HG03159 (cell line): ENCODE measurements around the gene GPR132.
"Not testable (repeated sequence)": the region's sequence is repeated elsewhere in the genome, so short reads cannot be mapped to it uniquely, and the experiment has no call there.

ENCODE experiments used
- ATAC-seq: cut with Tn5 transposase; IDR thresholded peaks from one replicate; pipeline ENCODE4 v1.9.1; 2021; ENCODE audit warnings: mild to moderate bottlenecking, moderate library complexity; ENCODE audit not compliant: unreplicated experiment

Gene GPR132

DNA sequence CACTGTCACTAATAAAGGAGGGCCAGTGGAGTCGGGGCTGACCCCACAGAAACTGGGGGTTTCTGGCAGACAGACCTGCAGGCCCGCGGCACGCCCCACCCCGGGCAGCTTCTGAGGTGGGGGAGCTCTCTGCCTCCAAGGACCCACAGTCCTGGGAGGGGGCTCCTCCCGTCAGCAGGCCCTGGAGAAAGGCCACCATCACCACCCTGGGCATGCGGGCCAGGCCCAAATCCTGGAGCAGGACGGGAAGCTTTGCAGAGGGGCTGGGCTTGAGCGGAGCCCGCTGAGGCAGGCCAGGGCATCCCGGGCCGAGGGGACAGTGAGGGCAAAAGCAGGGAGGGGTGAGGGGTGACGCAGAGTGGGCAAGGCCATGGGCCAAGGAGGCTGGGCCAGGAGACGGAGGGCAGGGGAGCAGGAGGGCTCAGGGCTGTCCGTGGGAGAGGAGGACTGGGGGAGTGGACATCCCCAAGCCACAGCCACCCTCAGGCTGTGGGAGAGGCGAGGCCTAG lies 11.1 kb upstream of the GPR132 start:
- ATAC-seq, result no peak

GRCh38 chr14:105075379-105076295 lies 10.4 kb upstream of the GPR132 start:
- ATAC-seq, result peak; percentile 50

DNA sequence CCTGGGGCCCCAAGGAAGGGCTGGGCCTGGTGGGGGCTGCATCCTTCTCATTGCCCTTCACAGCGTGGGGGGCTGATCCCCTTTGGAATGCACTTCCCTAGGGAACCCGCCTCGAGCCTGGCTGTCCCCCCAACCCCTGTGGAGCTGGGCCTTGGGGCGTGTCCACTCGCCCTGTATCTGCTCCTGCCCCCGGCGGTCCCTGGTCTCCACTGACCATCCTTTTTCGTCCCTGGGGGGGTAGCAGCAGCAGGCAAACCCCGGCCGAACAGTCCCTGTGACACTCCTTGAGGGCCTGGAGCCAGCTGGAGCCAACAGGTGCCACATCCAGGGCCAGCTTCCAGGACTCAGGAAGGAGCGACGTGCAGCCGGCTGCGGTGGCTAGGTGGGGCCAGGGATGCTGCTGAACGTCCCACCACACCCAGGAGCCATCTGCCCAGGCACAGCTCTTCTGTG lies 9.4 kb upstream of the GPR132 start:
- no peak for ATAC-seq

- ATAC-seq, result no peak
These were observed 8.7 kb upstream of the GPR132 start for GRCh38 chr14:105073720-105074600.

GRCh38 chr14:105072892-105073719 lies 7.9 kb upstream of the GPR132 start:
- ATAC-seq, result no peak

DNA sequence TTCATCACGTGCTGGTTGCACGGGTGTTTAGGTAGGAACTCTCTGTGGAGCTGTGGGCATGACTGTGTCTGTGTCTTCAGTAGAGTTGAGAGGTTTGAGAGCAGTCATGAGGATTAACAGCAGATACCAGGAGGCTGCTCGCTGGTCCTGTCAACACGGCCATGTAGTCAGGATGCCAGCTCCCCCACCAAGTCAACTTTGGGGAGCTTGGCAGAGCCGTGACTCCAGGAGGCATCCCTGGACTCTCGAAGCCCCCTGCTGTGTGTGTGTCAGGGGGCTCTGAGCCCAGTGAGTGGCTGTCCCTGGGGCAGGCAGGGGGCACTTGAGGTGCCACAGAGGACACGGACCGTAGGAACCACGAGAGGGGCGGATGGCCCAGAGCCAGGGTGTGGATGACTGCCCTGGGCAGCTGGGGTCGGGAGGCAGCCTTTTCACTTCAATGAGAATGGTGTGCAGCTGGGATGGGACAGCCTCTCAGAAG lies 7.2 kb upstream of the GPR132 start:
- no peak for ATAC-seq

- no peak for ATAC-seq
These were observed 6.7 kb upstream of the GPR132 start for GRCh38 chr14:105071942-105072341.

DNA sequence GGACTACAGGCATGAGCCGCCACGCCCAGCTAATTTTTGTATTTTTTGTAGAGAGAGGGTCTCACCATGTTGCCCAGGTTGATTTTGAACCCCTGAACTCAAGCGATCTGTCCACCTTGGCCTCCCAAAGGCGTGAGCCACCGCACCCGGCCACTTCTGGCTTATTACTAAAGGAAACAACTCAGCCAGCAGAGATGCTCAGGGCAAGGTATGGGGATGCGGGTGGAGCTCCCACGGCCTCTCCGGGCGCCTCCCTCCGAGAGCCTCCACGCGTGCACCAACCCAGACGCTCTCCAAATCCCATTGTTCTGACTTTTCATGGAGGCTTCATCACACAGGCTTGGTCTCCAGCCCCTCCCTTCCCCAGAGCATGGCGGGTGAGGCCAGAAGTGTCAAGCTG lies 6.1 kb upstream of the GPR132 start:
- no peak for ATAC-seq

DNA sequence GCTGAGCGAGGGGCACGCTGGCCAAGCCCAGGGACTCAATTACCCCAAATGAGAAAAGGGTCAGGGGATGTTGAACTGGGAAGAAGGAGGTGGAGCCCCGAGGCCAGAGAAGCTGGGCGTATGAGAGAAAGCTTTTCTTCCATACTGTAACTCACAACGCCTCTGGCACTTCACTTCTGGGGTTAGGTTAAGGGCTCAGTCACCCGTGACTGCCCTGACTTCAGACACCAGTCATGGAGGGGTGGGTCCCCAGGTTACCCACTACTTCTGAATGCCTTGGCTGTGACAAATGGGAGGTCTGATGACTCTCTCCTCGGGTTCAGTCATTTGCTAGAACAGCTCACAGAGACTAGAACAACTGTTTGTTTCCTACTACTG lies 5.5 kb upstream of the GPR132 start:
- ATAC-seq, result no peak

DNA sequence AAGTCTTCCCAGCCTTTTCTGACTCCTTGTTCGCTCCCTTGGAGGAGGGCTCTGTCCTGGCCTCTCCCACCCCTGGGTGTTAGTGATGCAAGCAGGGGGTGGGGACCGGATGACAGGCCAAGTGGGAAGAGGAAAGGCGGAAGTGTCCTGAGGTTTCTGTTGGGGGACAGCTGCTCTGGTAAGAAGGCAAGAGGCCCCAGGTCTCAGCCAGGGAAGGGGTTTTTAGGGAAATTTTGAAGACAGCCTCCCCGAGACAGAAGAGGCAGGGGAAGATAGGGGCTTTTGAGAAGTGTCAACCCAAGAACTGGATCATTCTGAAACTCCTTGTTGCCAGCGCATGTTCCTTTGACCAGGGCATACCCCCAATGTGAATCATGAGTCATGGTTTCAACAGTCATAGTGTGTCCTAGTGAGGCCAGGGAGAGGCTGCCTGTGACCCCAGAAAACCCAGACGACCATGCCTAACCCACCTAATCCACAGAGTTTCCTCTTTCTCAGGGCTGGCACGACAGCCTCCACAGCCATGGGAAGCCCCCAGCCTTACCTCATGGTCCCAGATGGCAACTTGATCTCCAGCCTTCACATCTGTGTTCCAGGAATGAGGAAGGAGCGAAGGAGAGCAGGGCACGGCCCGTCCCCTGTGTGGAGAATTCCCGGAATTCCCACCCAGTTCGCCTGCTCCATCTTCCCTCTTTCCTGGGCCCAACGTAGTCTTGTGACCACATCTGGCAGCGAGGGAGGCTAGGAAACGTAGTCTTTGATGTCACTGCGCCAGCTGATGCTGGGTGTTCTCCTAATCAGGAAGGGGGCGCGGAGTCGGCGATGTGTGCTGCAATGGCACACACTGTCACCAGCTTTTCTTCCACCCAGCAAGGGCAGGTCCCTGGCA lies 4.9 kb upstream of the GPR132 start:
- ATAC-seq, result peak; percentile 34

DNA sequence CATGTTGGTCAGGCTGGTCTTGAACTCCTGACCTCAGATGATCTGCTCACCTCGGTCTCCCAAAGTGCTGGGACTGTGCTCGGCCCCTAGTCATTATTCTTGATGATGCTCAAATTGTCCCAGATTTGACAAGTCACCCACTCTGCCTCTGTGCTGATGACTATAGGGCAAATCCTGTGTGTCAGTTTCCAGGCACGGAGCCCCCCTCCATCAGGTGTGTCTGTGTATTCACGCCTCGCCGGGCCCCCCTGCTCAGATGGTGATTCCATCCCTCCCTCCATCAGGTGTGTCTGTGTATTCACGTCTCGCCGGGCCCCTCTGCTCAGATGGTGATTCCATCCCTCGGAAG lies 4.3 kb upstream of the GPR132 start:
- no peak for ATAC-seq

DNA sequence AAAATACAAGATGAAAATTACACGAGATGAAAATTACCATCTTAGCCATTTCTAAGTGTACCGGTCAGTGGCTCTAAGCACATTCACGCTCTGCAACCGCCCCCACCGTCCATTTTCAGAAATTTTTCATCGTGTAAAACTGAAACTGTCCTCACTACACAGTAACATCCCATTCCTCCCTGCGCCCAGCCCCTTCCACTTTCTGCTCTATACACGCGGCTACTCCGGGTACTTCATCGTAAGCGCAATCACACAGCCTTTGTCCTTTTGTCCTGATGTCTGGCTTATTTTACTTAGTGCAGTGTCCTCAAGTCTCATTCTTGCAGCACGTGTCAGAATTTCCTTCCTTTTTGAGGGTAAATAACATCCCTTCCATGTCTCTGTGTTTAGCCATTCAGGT lies 3.6 kb upstream of the GPR132 start:
- no peak for ATAC-seq

DNA sequence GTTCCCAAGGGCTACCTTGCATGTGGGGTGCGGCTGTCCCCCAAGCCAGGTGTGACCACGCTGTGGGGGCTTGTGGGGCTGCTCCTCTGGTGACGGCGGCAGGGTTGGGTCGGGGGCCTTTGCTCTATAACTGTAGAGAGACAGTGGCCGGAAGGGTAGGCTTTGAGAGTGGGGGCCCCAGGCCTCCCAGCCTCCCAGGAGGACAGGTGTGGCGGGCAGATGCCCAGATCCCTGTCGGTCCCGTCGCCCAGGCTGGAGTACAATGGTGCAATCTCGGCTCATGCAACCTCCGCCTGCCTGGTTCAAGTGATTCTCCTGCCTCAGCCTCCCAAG lies 2.7 kb upstream of the GPR132 start:
- no peak for ATAC-seq

DNA sequence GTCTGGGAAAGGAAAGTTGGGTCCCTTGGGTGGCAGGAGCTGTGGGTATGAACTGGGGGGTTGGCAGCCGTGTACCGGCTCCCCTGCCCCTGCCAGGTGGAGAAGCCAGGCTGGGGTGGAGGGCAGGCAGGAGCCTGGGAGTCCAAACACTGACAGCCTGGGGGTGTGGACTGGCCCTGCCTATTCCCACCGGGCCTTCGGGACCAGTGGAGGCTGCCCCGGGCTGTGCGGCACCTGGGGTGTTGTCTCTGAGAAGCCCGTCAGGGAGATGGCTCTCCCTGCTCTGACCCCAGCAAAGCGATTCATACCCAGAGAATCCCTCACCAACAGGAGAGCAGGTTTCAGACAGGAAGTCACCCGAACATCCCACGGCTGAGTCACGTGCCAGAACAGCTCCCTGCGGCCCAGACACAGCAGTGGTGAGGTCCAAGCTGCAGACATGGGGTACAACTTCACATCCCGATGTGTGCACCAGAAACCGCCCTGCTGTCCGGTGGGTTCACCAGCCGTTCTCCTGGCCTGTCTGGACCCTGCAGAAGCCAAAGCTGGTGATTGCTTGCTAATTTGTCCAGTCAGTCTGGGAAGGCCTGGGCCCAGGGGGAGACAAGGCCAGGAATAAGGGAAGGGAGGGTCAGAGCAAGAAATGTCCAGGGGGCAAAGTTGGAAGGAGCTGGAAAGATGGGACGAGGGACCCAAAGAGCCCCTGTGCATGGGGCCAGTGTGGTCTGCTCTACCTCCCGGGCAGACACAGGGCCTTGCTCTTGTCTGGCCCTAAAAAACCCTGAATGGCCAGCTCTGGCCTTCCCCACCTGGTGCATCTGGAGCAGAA lies 2.1 kb upstream of the GPR132 start:
- ATAC-seq, result no peak

- no peak for ATAC-seq
These were observed 1.2 kb upstream of the GPR132 start for GRCh38 chr14:105066240-105067071.

DNA sequence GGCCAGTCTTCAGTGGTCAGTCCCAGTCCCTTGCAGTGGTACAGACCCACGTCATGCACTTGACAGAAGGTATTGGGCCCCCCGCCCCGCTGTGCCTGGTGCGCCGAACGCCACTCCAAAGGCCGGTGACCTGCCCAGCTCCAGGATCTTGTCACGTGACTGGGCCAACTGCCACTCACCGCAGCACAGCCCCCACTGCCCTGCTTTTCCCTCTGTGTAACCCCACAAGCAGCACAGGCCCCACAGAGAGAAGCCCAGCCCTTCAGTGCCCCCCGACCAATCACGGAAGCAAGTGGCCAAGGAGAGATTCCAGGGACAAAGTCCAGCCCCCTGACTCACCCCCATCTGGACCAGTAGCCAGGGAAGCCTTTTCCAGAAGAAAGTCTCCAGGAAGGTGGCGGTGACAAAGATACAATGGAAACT lies 498 bp downstream of the GPR132 start:
- no peak for ATAC-seq

GRCh38 chr14:105064001-105064400 lies 1.2 kb downstream of the GPR132 start:
- ATAC-seq, result no peak

- not testable (repeated sequence) for ATAC-seq
These were observed 1.7 kb downstream of the GPR132 start for GRCh38 chr14:105063506-105063905.
